Progenitor cell of endocrine pancreas (in vitro differentiated cells): ENCODE results near the gene HDGFL3. TPM values are rescaled to one million over a fixed set of nuclear protein-coding genes. Genes with fewer than 3 reads are reported as not detected.

Experiments used
- DNase-seq: peaks from one replicate; pipeline ENCODE4 v3.0.0; 2021; ENCODE audit warnings: low spot score; ENCODE audit not compliant: unreplicated experiment
- H3K27ac Mint-ChIP-seq: 2 replicates; pipeline ENCODE4 v1.8.0; 2021; ENCODE audit warnings: mild to moderate bottlenecking, moderate library complexity, mixed read lengths
- H3K27me3 Mint-ChIP-seq: 2 replicates; pipeline ENCODE4 v1.8.0; 2021; ENCODE audit warnings: mixed read lengths
- H3K36me3 Mint-ChIP-seq: 2 replicates; pipeline ENCODE4 v1.8.0; 2022; ENCODE audit warnings: mixed read lengths; ENCODE audit not compliant: insufficient read depth
- H3K4me1 Mint-ChIP-seq: 2 replicates; pipeline ENCODE4 v1.8.0; 2021; ENCODE audit warnings: low read depth, mixed read lengths
- H3K4me3 Mint-ChIP-seq: 2 replicates; pipeline ENCODE4 v1.8.0; 2021; ENCODE audit warnings: low read depth, mild to moderate bottlenecking, moderate library complexity, mixed read lengths
- H3K9me3 Mint-ChIP-seq: 2 replicates; pipeline ENCODE4 v1.8.0; 2021; ENCODE audit warnings: low read depth, mixed read lengths
- total RNA-seq: library from RNA; stranded (reverse); gene quantifications from 2 replicates; pipeline ENCODE4 v1.2.1, GENCODE V29; 2021
- TF ChIP-seq, protein P1 (sequence below): fragments of 200-600 bp; sonication (generic); IDR thresholded peaks from one replicate; pipeline ENCODE4 v1.5.0; 2021; ENCODE audit warnings: antibody characterized with exemption, mild to moderate bottlenecking; ENCODE audit not compliant: unreplicated experiment

The HDGFL3 gene
- total RNA-seq, 1 donor from 2014 or later, result 121 TPM

DNA sequence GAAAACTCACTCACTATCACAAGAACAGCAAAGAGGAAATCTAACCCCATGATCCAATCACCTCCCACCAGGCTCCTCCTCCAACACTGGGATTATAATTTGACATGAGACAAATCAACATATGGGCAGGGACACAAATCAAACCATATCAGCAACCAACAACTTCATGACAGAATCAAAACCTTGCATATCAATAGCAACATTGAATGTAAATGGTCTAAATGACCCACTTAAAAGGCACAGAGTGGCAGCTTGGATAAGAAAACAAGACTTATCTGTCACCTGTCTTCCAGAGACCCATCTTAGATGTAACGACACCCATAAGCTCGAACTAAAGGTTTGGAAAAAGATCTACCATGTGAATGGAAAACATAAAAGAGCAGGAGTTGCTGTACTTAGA, 40.8 kb downstream of the HDGFL3 start:
- no peak for DNase-seq
- no peak overlapping the region for H3K27ac Mint-ChIP-seq
- H3K9me3 Mint-ChIP-seq, result peaks cover 32% of the 10 kb centered on the region
- no peaks in the 10 kb centered on the region for H3K27me3 Mint-ChIP-seq
- H3K4me3 Mint-ChIP-seq, result no peak overlapping the region
- H3K4me1 Mint-ChIP-seq, result peaks cover 6% of the 10 kb centered on the region
- peaks cover 32% of the 10 kb centered on the region for H3K36me3 Mint-ChIP-seq
- TF ChIP-seq, protein P1, sequence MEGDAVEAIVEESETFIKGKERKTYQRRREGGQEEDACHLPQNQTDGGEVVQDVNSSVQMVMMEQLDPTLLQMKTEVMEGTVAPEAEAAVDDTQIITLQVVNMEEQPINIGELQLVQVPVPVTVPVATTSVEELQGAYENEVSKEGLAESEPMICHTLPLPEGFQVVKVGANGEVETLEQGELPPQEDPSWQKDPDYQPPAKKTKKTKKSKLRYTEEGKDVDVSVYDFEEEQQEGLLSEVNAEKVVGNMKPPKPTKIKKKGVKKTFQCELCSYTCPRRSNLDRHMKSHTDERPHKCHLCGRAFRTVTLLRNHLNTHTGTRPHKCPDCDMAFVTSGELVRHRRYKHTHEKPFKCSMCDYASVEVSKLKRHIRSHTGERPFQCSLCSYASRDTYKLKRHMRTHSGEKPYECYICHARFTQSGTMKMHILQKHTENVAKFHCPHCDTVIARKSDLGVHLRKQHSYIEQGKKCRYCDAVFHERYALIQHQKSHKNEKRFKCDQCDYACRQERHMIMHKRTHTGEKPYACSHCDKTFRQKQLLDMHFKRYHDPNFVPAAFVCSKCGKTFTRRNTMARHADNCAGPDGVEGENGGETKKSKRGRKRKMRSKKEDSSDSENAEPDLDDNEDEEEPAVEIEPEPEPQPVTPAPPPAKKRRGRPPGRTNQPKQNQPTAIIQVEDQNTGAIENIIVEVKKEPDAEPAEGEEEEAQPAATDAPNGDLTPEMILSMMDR, result no peak

DNA sequence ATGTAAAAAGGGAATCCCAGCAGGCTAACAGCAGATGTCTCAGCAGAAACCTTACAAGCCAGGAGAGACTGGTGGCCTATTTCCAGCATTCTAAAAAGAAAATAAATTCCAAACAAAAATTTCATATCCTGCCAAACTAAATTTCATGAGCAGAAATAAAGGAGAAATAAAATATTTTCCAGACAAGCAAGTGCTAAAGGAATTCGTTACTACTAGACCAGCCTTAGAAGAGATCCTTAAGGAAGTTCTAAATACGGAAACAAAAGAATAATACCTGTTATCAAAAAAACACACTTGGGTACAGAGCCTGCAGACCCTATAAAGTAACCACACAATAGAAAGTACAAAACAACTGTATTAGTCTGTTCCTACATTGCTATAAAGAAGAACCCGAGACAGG, 41.4 kb downstream of the HDGFL3 start:
- Mint-ChIP-seq H3K36me3 (peaks cover 29% of the 10 kb centered on the region), H3K27me3 (no peaks in the 10 kb centered on the region), H3K4me1 (peaks cover 6% of the 10 kb centered on the region), H3K4me3 (no peak overlapping the region), H3K9me3 (peaks cover 32% of the 10 kb centered on the region), H3K27ac (no peak overlapping the region)
- TF ChIP-seq, protein P1, result no peak
- no peak for DNase-seq

DNA sequence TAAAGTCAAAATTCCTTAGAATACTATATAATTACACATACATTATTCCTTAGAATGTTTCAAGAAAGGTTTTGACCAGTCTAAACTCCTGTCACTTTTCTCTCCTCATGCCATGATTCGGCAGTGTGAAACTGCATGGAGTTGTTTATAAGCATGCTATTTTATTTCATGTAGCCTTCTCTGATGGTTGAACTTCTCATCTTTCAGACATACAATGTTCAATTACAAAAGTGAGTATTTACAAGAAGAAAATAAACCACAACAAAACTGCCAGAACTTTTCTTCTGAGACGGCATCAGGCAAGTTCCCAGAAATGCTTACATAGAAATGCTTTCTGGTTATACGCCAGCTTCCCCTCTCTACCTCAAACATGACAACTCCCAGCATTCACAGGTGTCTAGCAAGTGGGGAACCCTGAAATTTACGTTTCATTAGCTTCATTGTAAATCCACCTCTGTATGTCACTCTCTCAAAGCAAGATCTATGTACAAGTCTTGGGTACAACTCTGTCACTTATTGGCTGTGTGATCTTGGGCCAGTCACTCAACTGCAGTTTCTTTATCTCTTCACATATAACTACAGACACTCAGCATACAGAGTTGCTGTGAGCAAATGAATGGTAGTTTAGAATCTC, 42.7 kb downstream of the HDGFL3 start:
- Mint-ChIP-seq H3K4me1 (peaks cover 6% of the 10 kb centered on the region), H3K4me3 (no peak overlapping the region), H3K27me3 (no peaks in the 10 kb centered on the region), H3K9me3 (peaks cover 24% of the 10 kb centered on the region), H3K27ac (no peak overlapping the region), H3K36me3 (peaks cover 23% of the 10 kb centered on the region)
- TF ChIP-seq, protein P1, result no peak
- DNase-seq, result no peak

DNA sequence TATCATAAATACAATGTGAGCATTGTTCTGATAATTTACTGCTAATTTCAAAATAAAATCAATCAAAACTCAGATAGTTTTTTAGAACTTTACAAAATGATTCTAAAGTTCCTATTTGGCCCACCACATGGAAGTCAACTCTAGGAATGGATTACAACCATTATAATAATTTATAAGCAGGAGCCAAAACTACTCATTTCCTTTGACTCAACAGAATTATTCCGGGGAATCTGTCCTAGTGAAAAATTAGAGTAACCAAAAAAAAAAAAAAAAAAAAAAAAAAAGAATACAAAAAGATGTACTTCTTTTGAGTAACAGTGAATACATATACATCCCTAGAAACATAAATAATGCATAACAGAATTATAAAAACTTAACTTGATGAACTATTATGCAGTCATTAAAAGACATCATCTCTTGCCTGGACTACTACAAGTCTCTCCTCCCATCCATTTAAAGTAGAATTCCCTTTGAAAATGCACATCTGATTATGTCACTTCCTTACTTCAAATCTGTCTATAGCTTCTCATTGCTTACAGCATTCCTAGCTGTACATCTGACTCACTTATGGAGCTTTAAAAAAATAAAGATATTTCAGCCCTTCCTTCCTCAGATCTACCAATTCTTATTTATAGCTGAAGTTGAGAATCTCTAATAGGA, 43.4 kb downstream of the HDGFL3 start:
- no peak for DNase-seq
- no peaks in the 10 kb centered on the region for H3K27me3 Mint-ChIP-seq
- H3K27ac Mint-ChIP-seq, result no peak overlapping the region
- H3K9me3 Mint-ChIP-seq, result peaks cover 22% of the 10 kb centered on the region
- H3K4me3 Mint-ChIP-seq, result no peak overlapping the region
- peaks cover 25% of the 10 kb centered on the region for H3K36me3 Mint-ChIP-seq
- H3K4me1 Mint-ChIP-seq, result peaks cover 6% of the 10 kb centered on the region
- TF ChIP-seq, protein P1, result no peak

DNA sequence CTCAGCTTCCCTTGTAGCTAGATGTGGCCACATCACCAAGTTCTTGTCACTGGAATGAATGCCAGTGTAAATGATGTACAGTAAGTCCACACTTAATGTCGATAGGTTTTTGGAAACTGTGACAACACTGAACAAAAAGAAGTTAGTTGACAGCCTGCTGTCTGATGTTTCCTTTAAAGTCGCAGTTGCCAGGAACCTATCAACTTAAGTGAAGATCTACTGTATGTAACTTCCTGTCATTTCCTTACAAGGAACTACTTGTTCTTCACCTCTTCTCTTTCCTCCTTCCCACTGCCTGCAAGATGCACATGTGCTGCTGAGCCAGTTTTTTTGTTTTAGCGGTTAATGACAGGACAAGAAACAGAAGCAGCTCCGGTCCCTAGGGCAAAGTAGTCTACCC, 44.6 kb downstream of the HDGFL3 start:
- peaks cover 5% of the 10 kb centered on the region for H3K4me1 Mint-ChIP-seq
- peak overlapping the region; percentile 7 for H3K27ac Mint-ChIP-seq
- no peaks in the 10 kb centered on the region for H3K27me3 Mint-ChIP-seq
- no peak for DNase-seq
- TF ChIP-seq, protein P1, result no peak
- no peak overlapping the region for H3K4me3 Mint-ChIP-seq
- H3K9me3 Mint-ChIP-seq, result peaks cover 13% of the 10 kb centered on the region
- peaks cover 19% of the 10 kb centered on the region for H3K36me3 Mint-ChIP-seq
